H1 (cell line): Measurements from ENCODE around the gene ATP6V1B1. TPM values are rescaled to one million over a fixed set of nuclear protein-coding genes. Genes with fewer than 3 reads are reported as not detected.

Experiments
- BACH1 ChIP-seq: IDR thresholded peaks from 2 replicates; pipeline ENCODE4 v1.6.1; 2012; ENCODE audit warnings: low read length, improper control_type of control experiment
- CHD1 ChIP-seq: IDR thresholded peaks from 2 replicates; pipeline ENCODE4 v1.6.1; 2012; ENCODE audit warnings: low read depth, low read length, improper control_type of control experiment
- CHD7 ChIP-seq: fragments of 300-600 bp; sonication (generic); IDR thresholded peaks from 2 replicates; pipeline ENCODE4 v1.7.1; 2012; ENCODE audit warnings: low read length, moderate library complexity, mild to moderate bottlenecking, inconsistent platforms; ENCODE audit not compliant: insufficient replicate concordance
- CTBP2 ChIP-seq: IDR thresholded peaks from 2 replicates; pipeline ENCODE4 v1.7.0; 2011; ENCODE audit warnings: borderline replicate concordance, mild to moderate bottlenecking, moderate library complexity, mixed read lengths, low read length; ENCODE audit not compliant: insufficient read depth, insufficient read length
- JUN ChIP-seq: IDR thresholded peaks from 2 replicates; pipeline ENCODE4 v1.6.1; 2011; ENCODE audit warnings: low read depth, mild to moderate bottlenecking, improper control_type of control experiment, low read length
- JUND ChIP-seq: IDR thresholded peaks from 2 replicates; pipeline ENCODE4 v1.6.1; 2011; ENCODE audit warnings: mild to moderate bottlenecking, improper control_type of control experiment, low read length
- POU5F1 ChIP-seq: IDR thresholded peaks from 2 replicates; pipeline ENCODE4 v1.6.1; 2011; ENCODE audit warnings: low read depth, mild to moderate bottlenecking, low read length, moderate library complexity
- RAD21 ChIP-seq, 2 experiments: IDR thresholded peaks in 1 of 2; conservative IDR thresholded peaks in 1 of 2; 2 replicates each; pipeline ENCODE4 v1.6.1; 2011; ENCODE audit warnings: low read depth in 2 of 2, low read length in 2 of 2, improper control_type of control experiment in 1 of 2, inconsistent platforms in 1 of 2, mild to moderate bottlenecking in 1 of 2, moderate library complexity in 1 of 2
- SIRT6 ChIP-seq: IDR thresholded peaks from one replicate; pipeline ENCODE4 v1.7.1; 2012; ENCODE audit warnings: low read length, inconsistent platforms
- SUZ12 ChIP-seq: fragments of 200-600 bp; sonication (generic); IDR thresholded peaks from 2 replicates; pipeline ENCODE4 v1.6.1; 2012; ENCODE audit warnings: mild to moderate bottlenecking, inconsistent platforms, low read length, moderate library complexity, mixed read lengths
- polyA plus RNA-seq, 7 experiments: library from polyadenylated mRNA; depleted of rRNA in 3 of 7; stranded (reverse) in 5 of 7; unstranded in 2 of 7; fragments of >200 nt in 5 of 7; fragments of 200-250 nt in 2 of 7; gene quantifications; 1 replicate in 5 of 7; 2 replicates in 1 of 7; 4 replicates in 1 of 7; pipeline versions ENCODE4 v1.2.1 to v1.2.3, GENCODE V29; 2011 to 2013; ENCODE audit warnings: missing spikeins in 2 of 7, mixed read lengths in 2 of 7
- total RNA-seq: library from RNA; stranded (reverse); fragmentation: NEBNext Ultra II Directional; extraction: Animal tissue kit (Norgen Biotek cat#: 25700); gene quantifications from 2 replicates; pipeline ENCODE4 v1.2.1, GENCODE V29; 2021

ATP6V1B1 gene
- total and polyA plus RNA-seq, 2 of the 8 experiments (the other 6 are each of a cell fraction or from before 2014, with no cell fraction given) = not detected

GRCh38 chr2:70994699-70995425, 59.2 kb downstream of the ATP6V1B1 start, which contains the start of gene TEX261 (continued):
- TF ChIP-seq CHD7 (no peak), JUN (no peak), SIRT6 (no peak), RAD21 (IDR thresholded peaks at IDR 0.05 in 1 of 2, conservative IDR thresholded peaks at IDR 0.05 in 1 of 2; ENCODE audit: low read depth in 2 of 2, low read length in 2 of 2) (peak in 1 of 2 experiments; percentile 19; a peak in 1 of 4 replicates), POU5F1 (no peak), BACH1 (no peak), CTBP2 (no peak), SUZ12 (no peak), JUND (no peak), CHD1 (no peak)
